GM18907 (cell line): ENCODE results near the gene ZDHHC5.
"Not testable (repeated sequence)": the region's sequence is repeated elsewhere in the genome, so short reads cannot be mapped to it uniquely, and the experiment has no call there.

ENCODE experiments used
- ATAC-seq: cut with Tn5 transposase; IDR thresholded peaks from one replicate; pipeline ENCODE4 v1.9.1; 2021; ENCODE audit warnings: mild to moderate bottlenecking, moderate library complexity; ENCODE audit not compliant: unreplicated experiment

The ZDHHC5 gene

GRCh38 chr11:57644748-57645688, 22.9 kb upstream of the ZDHHC5 start:
- ATAC-seq: peak; percentile 56

GRCh38 chr11:57645689-57646085, 22.2 kb upstream of the ZDHHC5 start:
- no peak for ATAC-seq

GRCh38 chr11:57646194-57646798, 21.6 kb upstream of the ZDHHC5 start:
- ATAC-seq: no peak

DNA sequence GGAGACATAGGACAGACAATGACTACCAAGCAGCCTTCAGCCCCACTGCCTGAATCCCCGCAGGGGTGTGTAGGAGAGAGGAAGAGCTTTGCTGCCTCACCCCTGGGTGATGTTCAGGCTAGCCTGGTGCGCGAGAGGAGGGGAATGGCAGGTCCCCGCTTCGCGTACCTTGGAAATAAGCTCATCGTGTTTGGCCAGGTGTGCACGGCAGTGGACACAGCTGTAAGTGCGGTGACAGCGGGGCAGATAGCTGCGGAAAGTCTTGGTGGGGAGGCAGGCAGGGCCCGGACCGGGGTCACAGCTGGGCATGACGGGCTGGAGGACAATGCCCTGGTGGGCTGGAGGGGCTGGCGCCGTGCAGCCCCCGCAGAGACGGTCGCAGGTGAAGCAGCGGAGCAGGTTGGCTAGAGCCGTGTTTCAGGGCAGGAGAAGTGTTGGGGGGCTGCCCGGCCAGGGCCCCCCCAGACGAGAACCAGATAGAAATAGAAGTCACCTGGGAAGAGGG, 21.1 kb upstream of the ZDHHC5 start:
- ATAC-seq: no peak

- no peak for ATAC-seq
Measured at GRCh38 chr11:57647372-57647771, 20.5 kb upstream of the ZDHHC5 start.

- no peak for ATAC-seq
Measured at GRCh38 chr11:57647960-57648800, 19.7 kb upstream of the ZDHHC5 start.

- no peak for ATAC-seq
Measured at GRCh38 chr11:57648801-57649735, 18.8 kb upstream of the ZDHHC5 start.

DNA sequence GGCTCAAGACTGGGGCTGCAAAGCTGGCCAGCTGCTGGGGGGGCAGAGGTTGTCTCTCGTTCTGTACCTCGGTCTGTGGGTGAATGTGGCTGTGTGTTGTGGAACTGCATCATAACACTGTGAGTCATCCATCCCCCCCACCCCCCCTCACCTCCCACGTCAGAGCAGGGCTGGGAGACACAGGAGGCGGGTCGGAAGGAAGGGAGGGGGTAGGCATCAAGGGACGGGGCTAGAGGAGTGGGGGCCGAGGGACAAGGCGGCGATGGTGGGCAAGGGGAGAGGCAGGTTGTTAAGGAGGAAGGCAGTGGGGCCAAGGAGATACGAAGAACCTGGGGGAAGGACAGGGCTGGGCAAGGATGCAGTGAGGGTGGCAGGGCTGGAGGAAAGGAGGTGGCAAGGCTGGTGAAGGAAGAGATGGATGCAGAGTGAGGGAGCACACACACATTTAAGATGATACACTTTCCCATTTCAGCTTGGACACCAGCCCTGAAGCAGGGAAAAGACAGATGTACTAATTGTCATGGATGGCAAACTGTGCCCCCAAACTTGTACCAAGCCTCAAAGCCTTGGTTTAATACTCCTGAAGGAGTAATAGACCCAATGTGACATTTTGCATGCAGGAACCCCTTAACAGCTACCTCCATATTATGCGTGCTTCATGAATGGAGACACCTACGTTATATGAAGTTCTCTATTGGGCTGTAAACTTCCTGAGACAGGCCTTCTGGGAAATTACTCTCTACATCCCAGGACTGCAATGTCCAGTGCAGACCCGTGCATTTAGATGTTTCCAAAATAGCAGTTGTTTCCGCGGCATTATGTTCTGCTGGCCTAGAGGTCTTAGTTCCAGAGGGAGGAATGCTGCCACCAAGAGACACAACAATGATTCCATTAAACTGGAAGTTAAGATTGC, 17.8 kb upstream of the ZDHHC5 start, which contains the start of gene YPEL4:
Gene YPEL4 (minus strand): TSS at position 87 of the 913 bp plus-strand sequence. CDS start 2,805 bp downstream, outside the sequence.
- no peak for ATAC-seq

DNA sequence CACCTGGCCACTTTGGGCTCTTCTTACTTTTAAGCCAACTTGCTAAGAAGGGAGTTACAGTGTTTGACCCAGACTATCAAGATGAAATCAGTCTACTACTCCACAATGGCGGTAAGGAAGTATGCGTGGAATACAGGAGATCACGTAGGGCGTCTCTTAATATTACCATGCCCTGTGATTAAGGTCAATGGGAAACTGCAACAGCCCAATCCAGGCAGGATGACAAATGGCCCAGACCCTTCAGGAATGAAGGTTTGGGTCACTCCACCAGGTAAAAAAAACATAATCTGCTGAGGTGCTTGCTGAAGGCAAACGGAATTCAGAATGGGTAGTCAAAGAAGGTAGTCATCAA, 17.2 kb upstream of the ZDHHC5 start:
- no peak for ATAC-seq

DNA sequence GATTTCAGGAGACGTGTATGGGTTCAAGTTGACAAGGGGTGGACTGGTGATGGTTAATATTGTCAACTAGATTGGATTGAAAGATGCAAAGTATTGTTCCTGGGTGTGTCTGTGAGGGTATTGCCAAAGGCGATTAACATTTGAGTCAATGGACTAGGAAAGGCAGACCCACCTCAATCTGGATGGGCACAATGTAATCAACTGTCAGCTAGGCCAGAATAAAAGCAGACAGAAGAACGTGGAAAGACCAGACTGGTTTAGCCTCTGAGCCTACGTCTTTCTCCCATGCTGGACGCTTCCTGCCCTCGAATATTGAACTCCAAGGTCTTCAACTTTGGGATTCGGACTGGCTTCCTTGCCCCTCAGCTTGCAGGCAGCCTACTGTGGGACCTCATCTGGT, 16.5 kb upstream of the ZDHHC5 start:
- no peak for ATAC-seq

DNA sequence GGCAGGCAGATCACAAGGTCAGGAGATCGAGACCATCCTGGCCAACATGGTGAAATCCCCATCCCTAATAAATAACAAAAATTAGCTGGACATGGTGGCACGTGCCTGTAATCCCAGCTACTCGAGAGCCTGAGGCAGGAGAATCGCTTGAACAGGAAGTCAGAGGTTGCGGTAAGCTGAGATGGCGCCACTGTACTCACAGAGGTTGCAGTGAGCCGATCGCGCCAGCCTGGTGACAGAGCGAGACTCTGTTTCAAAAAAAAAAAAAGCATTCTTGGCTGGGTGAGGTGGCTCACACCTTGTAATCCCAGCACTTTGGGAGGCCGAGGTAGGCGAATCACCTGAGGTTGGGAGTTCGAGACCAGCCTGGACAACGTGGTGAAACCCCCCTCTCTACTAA, 15.7 kb upstream of the ZDHHC5 start:
- not testable (repeated sequence) for ATAC-seq

- no peak for ATAC-seq
Measured at GRCh38 chr11:57652662-57653061, 15.3 kb upstream of the ZDHHC5 start.

DNA sequence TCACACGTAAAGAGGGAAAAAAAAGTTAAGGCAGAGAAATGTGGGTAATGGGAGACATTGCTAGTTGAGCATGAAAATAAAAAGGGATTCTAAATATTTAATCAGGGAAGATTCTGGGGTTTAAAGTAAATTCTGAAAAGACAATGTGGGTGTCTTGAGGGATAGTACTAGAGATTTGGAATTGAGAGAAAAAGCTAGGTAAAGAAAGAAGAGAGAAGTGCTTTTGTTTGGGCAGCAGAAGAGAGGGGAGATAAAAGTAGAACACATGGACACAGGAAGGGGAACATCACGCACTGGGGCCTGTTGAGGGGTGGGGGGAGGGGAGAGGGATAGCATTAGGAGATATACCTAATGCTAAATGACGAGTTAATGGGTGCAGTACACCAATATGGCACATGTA, 14.8 kb upstream of the ZDHHC5 start:
- ATAC-seq: no peak

- no peak for ATAC-seq
Measured at GRCh38 chr11:57656885-57657193, 11.1 kb upstream of the ZDHHC5 start.

GRCh38 chr11:57657194-57658022, 10.5 kb upstream of the ZDHHC5 start, which contains the start of gene CLP1:
TSS of gene CLP1 (plus strand) at chr11:57657762. CDS start at chr11:57659477, 1,715 bp downstream.
- ATAC-seq: peak; percentile 99

GRCh38 chr11:57658023-57658361, 9.9 kb upstream of the ZDHHC5 start:
- no peak for ATAC-seq

- no peak for ATAC-seq
Measured at GRCh38 chr11:57659669-57660068, 8.2 kb upstream of the ZDHHC5 start.

GRCh38 chr11:57662893-57663292, 5.0 kb upstream of the ZDHHC5 start:
- no peak for ATAC-seq
